PC-9 (cell line): ENCODE results near the gene ZFAND4. TPM values are rescaled to one million over a fixed set of nuclear protein-coding genes. Genes with fewer than 3 reads are reported as not detected.

Experiments
- BruUV-seq: library from RNA; stranded (reverse); fragments of 400-500 nt; replicated peaks from 2 replicates; lab custom pipeline; 2021; lab: Mats Ljungman, UMichigan
- CTCF ChIA-PET: fragments of 300-600 bp; sonication (Branson Sonifier 250); formaldehyde crosslinking; loops from one replicate; lab custom pipeline; 2022; ENCODE audit warnings: antibody characterized with exemption; lab: Charles Lee
- POLR2A ChIA-PET: fragments of 300-600 bp; sonication (Branson Sonifier 250); formaldehyde crosslinking; loops from one replicate; lab custom pipeline; 2022; ENCODE audit warnings: antibody characterized with exemption; ENCODE audit not compliant: unreplicated experiment; lab: Charles Lee
- DNase-seq, 2 experiments: peaks; one replicate each; pipeline versions ENCODE4 v3.0.0 to v3.0.0-alpha.2; 2015 to 2022; ENCODE audit warnings: mixed read lengths in 1 of 2
- H2AFZ ChIP-seq: fragments of 200-600 bp; sonication (generic); 2 replicates; pipeline ENCODE4 v1.8.1; 2017; ENCODE audit warnings: antibody characterized with exemption
- H3F3A ChIP-seq: fragments of 200-600 bp; sonication (generic); 2 replicates; pipeline ENCODE4 v1.8.1; 2017; ENCODE audit warnings: antibody characterized with exemption, mild to moderate bottlenecking, low read depth; ENCODE audit not compliant: insufficient read depth
- H3K27ac ChIP-seq: fragments of 200-600 bp; sonication (generic); 2 replicates; pipeline ENCODE4 v1.6.1; 2016; ENCODE audit warnings: mixed run types
- H3K27me3 ChIP-seq: fragments of 200-600 bp; sonication (generic); 2 replicates; pipeline ENCODE4 v1.6.1; 2016; ENCODE audit warnings: low read depth, mixed run types; ENCODE audit not compliant: insufficient read depth
- H3K36me3 ChIP-seq: fragments of 200-600 bp; sonication (generic); 2 replicates; pipeline ENCODE4 v1.6.1; 2016; ENCODE audit warnings: low read depth, mixed run types
- H3K4me1 ChIP-seq: fragments of 200-600 bp; sonication (generic); replicated peaks from 2 replicates; pipeline ENCODE4 v1.6.1; 2016; ENCODE audit warnings: mixed run types; ENCODE audit not compliant: insufficient read depth
- H3K4me2 ChIP-seq: fragments of 200-600 bp; sonication (generic); 2 replicates; pipeline ENCODE4 v1.6.1; 2017; ENCODE audit warnings: mixed run types
- H3K4me3 ChIP-seq: fragments of 200-600 bp; sonication (generic); 2 replicates; pipeline ENCODE4 v1.6.1; 2016; ENCODE audit warnings: mixed run types
- H3K79me2 ChIP-seq: fragments of 200-600 bp; sonication (generic); 2 replicates; pipeline ENCODE4 v1.6.1; 2017; ENCODE audit warnings: low read depth, mixed run types
- H3K9me2 ChIP-seq: fragments of 200-600 bp; sonication (generic); 2 replicates; pipeline ENCODE4 v1.8.1; 2017; ENCODE audit warnings: mild to moderate bottlenecking; ENCODE audit not compliant: insufficient read depth
- H3K9me3 ChIP-seq: fragments of 200-600 bp; sonication (generic); 2 replicates; pipeline ENCODE4 v1.8.1; 2016; ENCODE audit warnings: low read depth; ENCODE audit not compliant: insufficient read depth
- H4K20me1 ChIP-seq: fragments of 200-600 bp; sonication (generic); 2 replicates; pipeline ENCODE4 v1.8.1; 2017; ENCODE audit not compliant: insufficient read depth
- EZH2 ChIP-seq: fragments of 200-600 bp; sonication (generic); IDR thresholded peaks from 2 replicates; pipeline ENCODE4 v1.8.0; 2017; ENCODE audit warnings: antibody characterized with exemption, low read depth
- intact Hi-C: fragments of 100-400 bp; cut with micrococcal nuclease; formaldehyde crosslinking; loops from one replicate; pipeline ENCODE4 v1.10.0; 2022; ENCODE audit not compliant: unreplicated experiment
- total RNA-seq: library from RNA; stranded (reverse); gene quantifications from 2 replicates; pipeline ENCODE4 v1.2.3, GENCODE V29; 2021
- TF ChIP-seq, protein P1 (sequence below): fragments of 200-600 bp; sonication (generic); conservative IDR thresholded peaks from 2 replicates; pipeline ENCODE4 v1.6.1; 2017; ENCODE audit warnings: mixed run types, antibody characterized with exemption, mild to moderate bottlenecking, moderate library complexity

ZFAND4 gene
- total RNA-seq, 1 experiment from 2014 or later = 4.4 TPM

GRCh38 chr10:45589009-45589408, 83.6 kb downstream of the ZFAND4 start:
- no peak overlapping the region for H3K4me2 ChIP-seq
- H3K36me3 ChIP-seq = peaks cover 10% of the 10 kb centered on the region; the same call in 1 of the 2 replicates
- CTCF ChIA-PET = no interaction called here
- H3F3A ChIP-seq = no peaks in the 10 kb centered on the region
- peaks cover 10% of the 10 kb centered on the region for H3K79me2 ChIP-seq
- no peaks in the 10 kb centered on the region; the same call in 1 of the 2 replicates for H3K9me2 ChIP-seq
- H2AFZ ChIP-seq = no peak overlapping the region
- BruUV-seq = no TSS peak
- intact Hi-C loops = no loop called here
- no peak for DNase-seq
- H3K9me3 ChIP-seq = no peaks in the 10 kb centered on the region
- H4K20me1 ChIP-seq = no peaks in the 10 kb centered on the region
- TF ChIP-seq, protein P1, sequence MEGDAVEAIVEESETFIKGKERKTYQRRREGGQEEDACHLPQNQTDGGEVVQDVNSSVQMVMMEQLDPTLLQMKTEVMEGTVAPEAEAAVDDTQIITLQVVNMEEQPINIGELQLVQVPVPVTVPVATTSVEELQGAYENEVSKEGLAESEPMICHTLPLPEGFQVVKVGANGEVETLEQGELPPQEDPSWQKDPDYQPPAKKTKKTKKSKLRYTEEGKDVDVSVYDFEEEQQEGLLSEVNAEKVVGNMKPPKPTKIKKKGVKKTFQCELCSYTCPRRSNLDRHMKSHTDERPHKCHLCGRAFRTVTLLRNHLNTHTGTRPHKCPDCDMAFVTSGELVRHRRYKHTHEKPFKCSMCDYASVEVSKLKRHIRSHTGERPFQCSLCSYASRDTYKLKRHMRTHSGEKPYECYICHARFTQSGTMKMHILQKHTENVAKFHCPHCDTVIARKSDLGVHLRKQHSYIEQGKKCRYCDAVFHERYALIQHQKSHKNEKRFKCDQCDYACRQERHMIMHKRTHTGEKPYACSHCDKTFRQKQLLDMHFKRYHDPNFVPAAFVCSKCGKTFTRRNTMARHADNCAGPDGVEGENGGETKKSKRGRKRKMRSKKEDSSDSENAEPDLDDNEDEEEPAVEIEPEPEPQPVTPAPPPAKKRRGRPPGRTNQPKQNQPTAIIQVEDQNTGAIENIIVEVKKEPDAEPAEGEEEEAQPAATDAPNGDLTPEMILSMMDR = no peak
- no peak for TF ChIP-seq EZH2
- H3K4me3 ChIP-seq = no peak overlapping the region
- H3K4me1 ChIP-seq = peaks cover 12% of the 10 kb centered on the region
- POLR2A ChIA-PET = no interaction called here
- H3K27me3 ChIP-seq = no peaks in the 10 kb centered on the region
- H3K27ac ChIP-seq = no peak overlapping the region

DNA sequence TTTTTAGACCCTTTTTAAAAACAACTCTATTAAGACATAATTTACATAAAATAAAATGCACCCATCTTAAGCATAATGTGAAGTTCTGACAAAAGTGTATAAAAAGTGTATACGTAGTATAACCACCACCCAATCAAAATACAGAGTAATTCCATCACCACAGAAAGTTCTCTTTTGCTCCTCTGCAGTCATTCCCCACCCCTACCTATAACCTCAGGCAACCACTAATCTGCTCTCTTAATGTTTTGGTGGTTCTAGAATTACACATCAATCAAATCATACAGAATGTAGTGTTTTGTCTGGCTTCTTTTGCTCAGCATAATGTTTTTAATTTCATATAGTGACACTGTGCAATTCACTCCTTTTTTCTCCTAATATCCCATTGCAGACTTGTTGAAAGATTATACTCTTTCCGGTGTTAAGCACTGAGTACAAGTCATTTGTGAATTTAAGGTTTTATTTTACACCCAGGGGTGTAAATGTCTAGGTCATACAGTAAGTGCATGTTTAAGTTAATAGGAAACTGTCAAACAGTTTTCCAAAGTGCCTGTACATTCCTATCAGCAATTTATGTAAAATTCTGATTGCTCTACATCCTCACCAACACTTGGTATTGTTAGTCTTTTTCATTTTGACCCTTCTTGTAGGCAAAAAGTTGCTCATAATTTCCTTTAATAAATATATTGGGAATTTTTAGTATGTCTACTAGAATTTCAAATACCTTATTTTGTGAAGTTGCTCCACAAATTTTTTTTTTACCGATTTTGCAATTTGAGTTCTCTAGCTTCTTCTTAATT, 86.3 kb downstream of the ZFAND4 start:
- H3K27ac ChIP-seq = no peak overlapping the region
- H3F3A ChIP-seq = no peaks in the 10 kb centered on the region
- no peak for TF ChIP-seq EZH2
- TF ChIP-seq, protein P1 = no peak
- ChIA-PET CTCF (no interaction called here), POLR2A (interaction anchor here (0.6 kb wide), 1 partner anchor 63 kb away, joined by 5 read pairs; no protein-coding TSS in a partner anchor)
- no peaks in the 10 kb centered on the region; the same call in 1 of the 2 replicates for H3K9me2 ChIP-seq
- BruUV-seq = no TSS peak
- H3K4me1 ChIP-seq = no peaks in the 10 kb centered on the region
- no peak overlapping the region for H2AFZ ChIP-seq
- H3K4me2 ChIP-seq = no peak overlapping the region
- no peak for DNase-seq
- H3K27me3 ChIP-seq = no peaks in the 10 kb centered on the region
- no peaks in the 10 kb centered on the region; the same call in 1 of the 2 replicates for H3K79me2 ChIP-seq
- peaks cover 10% of the 10 kb centered on the region; the same call in 1 of the 2 replicates for H3K36me3 ChIP-seq
- intact Hi-C loops = no loop called here
- H4K20me1 ChIP-seq = no peaks in the 10 kb centered on the region
- no peak overlapping the region for H3K4me3 ChIP-seq
- no peaks in the 10 kb centered on the region for H3K9me3 ChIP-seq

- H4K20me1 ChIP-seq = no peaks in the 10 kb centered on the region
- H3K27ac ChIP-seq = no peak overlapping the region
- POLR2A ChIA-PET = no interaction called here
- no peak overlapping the region for H3K4me2 ChIP-seq
- H3K4me3 ChIP-seq = no peak overlapping the region
- BruUV-seq = no TSS peak
- CTCF ChIA-PET = no interaction called here
- peaks cover 10% of the 10 kb centered on the region; the same call in 1 of the 2 replicates for H3K36me3 ChIP-seq
- no peaks in the 10 kb centered on the region for H3K27me3 ChIP-seq
- H3F3A ChIP-seq = no peaks in the 10 kb centered on the region
- no peaks in the 10 kb centered on the region; the same call in 1 of the 2 replicates for H3K9me2 ChIP-seq
- TF ChIP-seq EZH2 = no peak
- TF ChIP-seq, protein P1 = no peak
- no peaks in the 10 kb centered on the region for H3K9me3 ChIP-seq
- intact Hi-C loops = no loop called here
- DNase-seq = no peak
- H3K4me1 ChIP-seq = no peaks in the 10 kb centered on the region
- H3K79me2 ChIP-seq = no peaks in the 10 kb centered on the region; the same call in 1 of the 2 replicates
- H2AFZ ChIP-seq = no peak overlapping the region
These were observed 87.4 kb downstream of the ZFAND4 start for GRCh38 chr10:45585131-45585530.
